ENCODE data around the gene HSPA1A.

HSPA1A gene

GRCh38 chr6:31782126-31782855 lies 33.1 kb upstream of the HSPA1A start:
- H3K36me3 ChIP-seq (replicated peaks; ENCODE audit: low read depth, low read length), result peaks cover 22% of the 10 kb centered on the region
- H3K4me3 ChIP-seq (ENCODE audit: low read length), result no peak overlapping the region
- H3K27me3 ChIP-seq (ENCODE audit: low read depth, low read length), result no peaks in the 10 kb centered on the region
- no peak for TF ChIP-seq CTCF (IDR thresholded peaks at IDR 0.05; ENCODE audit: low read depth, low read length)
- no peak for TF ChIP-seq EZH2phosphoT487 (IDR thresholded peaks at IDR 0.05; ENCODE audit: low read depth)
- H2AFZ ChIP-seq (ENCODE audit: low read depth, low read length), result no peak overlapping the region
- H3K4me1 ChIP-seq (ENCODE audit: low read length), result peaks cover 2% of the 10 kb centered on the region
- H3K9me3 ChIP-seq (ENCODE audit: insufficient read depth, low read length), result no peaks in the 10 kb centered on the region
- no peak overlapping the region for H3K27ac ChIP-seq (ENCODE audit: low read length)
- H4K20me1 ChIP-seq (ENCODE audit: insufficient read depth, low read length), result no peaks in the 10 kb centered on the region
- no peak overlapping the region for H3K9ac ChIP-seq (ENCODE audit: low read length)
- H3K79me2 ChIP-seq (ENCODE audit: low read length), result no peaks in the 10 kb centered on the region
- no peak overlapping the region for H3K4me2 ChIP-seq (ENCODE audit: low read length)

GRCh38 chr6:31784098-31784925 lies 31.0 kb upstream of the HSPA1A start:
- Histone ChIP-seq H3K9ac (ENCODE audit: low read length) (no peak overlapping the region), H3K4me2 (ENCODE audit: low read length) (no peak overlapping the region), H3K27me3 (ENCODE audit: low read depth, low read length) (no peaks in the 10 kb centered on the region), H3K9me3 (ENCODE audit: insufficient read depth, low read length) (no peaks in the 10 kb centered on the region), H3K36me3 (replicated peaks; ENCODE audit: low read depth, low read length) (peaks cover 22% of the 10 kb centered on the region), H2AFZ (ENCODE audit: low read depth, low read length) (no peak overlapping the region), H3K4me3 (ENCODE audit: low read length) (no peak overlapping the region), H3K79me2 (ENCODE audit: low read length) (no peaks in the 10 kb centered on the region; the same call in 1 of the 2 replicates), H4K20me1 (ENCODE audit: insufficient read depth, low read length) (no peaks in the 10 kb centered on the region), H3K27ac (ENCODE audit: low read length) (no peak overlapping the region), H3K4me1 (ENCODE audit: low read length) (peaks cover 6% of the 10 kb centered on the region)
- TF ChIP-seq CTCF (IDR thresholded peaks at IDR 0.05; ENCODE audit: low read depth, low read length) (no peak), EZH2phosphoT487 (IDR thresholded peaks at IDR 0.05; ENCODE audit: low read depth) (no peak)

GRCh38 chr6:31785475-31785874 lies 29.9 kb upstream of the HSPA1A start:
- TF ChIP-seq CTCF (IDR thresholded peaks at IDR 0.05; ENCODE audit: low read depth, low read length), result no peak
- no peak for TF ChIP-seq EZH2phosphoT487 (IDR thresholded peaks at IDR 0.05; ENCODE audit: low read depth)
- H3K4me1 ChIP-seq (ENCODE audit: low read length), result peaks cover 15% of the 10 kb centered on the region
- peaks cover 23% of the 10 kb centered on the region for H3K36me3 ChIP-seq (replicated peaks; ENCODE audit: low read depth, low read length)
- no peak overlapping the region for H3K4me3 ChIP-seq (ENCODE audit: low read length)
- no peak overlapping the region for H2AFZ ChIP-seq (ENCODE audit: low read depth, low read length)
- H3K9me3 ChIP-seq (ENCODE audit: insufficient read depth, low read length), result no peaks in the 10 kb centered on the region
- H3K9ac ChIP-seq (ENCODE audit: low read length), result no peak overlapping the region
- H3K27me3 ChIP-seq (ENCODE audit: low read depth, low read length), result no peaks in the 10 kb centered on the region
- H4K20me1 ChIP-seq (ENCODE audit: insufficient read depth, low read length), result no peaks in the 10 kb centered on the region
- no peaks in the 10 kb centered on the region; the same call in 1 of the 2 replicates for H3K79me2 ChIP-seq (ENCODE audit: low read length)
- no peak overlapping the region for H3K4me2 ChIP-seq (ENCODE audit: low read length)
- H3K27ac ChIP-seq (ENCODE audit: low read length), result no peak overlapping the region

Data from OCI-LY3 (cell line).